ENCODE data around the gene PDE4D.

GRCh38 chr5:59584858-59585846, 308.4 kb downstream of the PDE4D start:
- TF ChIP-seq POLR2A (IDR thresholded peaks at IDR 0.05) (no peak), CTCF (IDR thresholded peaks at IDR 0.05) (no peak)

All from heart left ventricle (tissue), 13 donors.